Measurements from ENCODE around the gene ANKRD55. TPM values are rescaled to one million over a fixed set of nuclear protein-coding genes. Genes with fewer than 3 reads are reported as not detected.
"Not testable (repeated sequence)": the region's sequence is repeated elsewhere in the genome, so short reads cannot be mapped to it uniquely, and the experiment has no call there.

ANKRD55 gene
- total and polyA plus RNA-seq, 2 of the 8 experiments (the other 6 are each of a cell fraction or from before 2014, with no cell fraction given), result not detected

GRCh38 chr5:56201762-56202261 is 31.3 kb downstream of the ANKRD55 start:
- H3K18ac ChIP-seq (ENCODE audit: extremely low read depth, low read length); H3K23me2 ChIP-seq (ENCODE audit: low read depth, low read length); H3K9ac ChIP-seq (replicated peaks in 1 of 4; ENCODE audit: extremely low read depth in 1 of 4, low read depth in 3 of 4, low read length in 3 of 4); H4K5ac ChIP-seq (ENCODE audit: insufficient read length, low read depth, low read length); H2BK12ac ChIP-seq (ENCODE audit: low read depth, low read length); H3K4me2 ChIP-seq (ENCODE audit: insufficient read depth in 1 of 2, low read depth in 2 of 2, low read length in 2 of 2); H3K79me1 ChIP-seq (ENCODE audit: low read depth, low read length); H4K20me1 ChIP-seq (replicated peaks in 1 of 2; ENCODE audit: control insufficient read depth in 1 of 2, insufficient read depth in 2 of 2, low read length in 2 of 2); H3K4ac ChIP-seq (replicated peaks; ENCODE audit: insufficient read length, low read depth, low read length); H3K79me2 ChIP-seq (ENCODE audit: control insufficient read depth in 1 of 2, insufficient read depth in 2 of 2, low read length in 2 of 2); H2BK120ac ChIP-seq (replicated peaks; ENCODE audit: low read depth, low read length); H3K14ac ChIP-seq (ENCODE audit: insufficient read length); H2AK5ac ChIP-seq (ENCODE audit: low read depth, low read length); H3K27ac ChIP-seq (ENCODE audit: low read depth, low read length); H3K27me3 ChIP-seq (replicated peaks in 1 of 4; ENCODE audit: control insufficient read depth in 3 of 4, extremely low read depth in 1 of 4, insufficient read depth in 3 of 4, low read length in 3 of 4); H2BK15ac ChIP-seq (ENCODE audit: low read length); H3K4me1 ChIP-seq (replicated peaks in 1 of 4; ENCODE audit: control insufficient read depth in 3 of 4, insufficient read depth in 4 of 4, low read length in 3 of 4); H4K91ac ChIP-seq (replicated peaks; ENCODE audit: insufficient read length, low read length); H2BK20ac ChIP-seq (ENCODE audit: low read length); POLR2A ChIA-PET (ENCODE audit: partially characterized antibody); H2AFZ ChIP-seq (ENCODE audit: low read length); H3K36me3 ChIP-seq (ENCODE audit: control insufficient read depth in 2 of 4, insufficient read depth in 4 of 4, low read length in 3 of 4); DNase-seq (ENCODE audit: low read depth in 1 of 2, low spot score in 2 of 2); H4K8ac ChIP-seq (ENCODE audit: extremely low read depth, insufficient read depth, low read length); H3K56ac ChIP-seq (replicated peaks; ENCODE audit: insufficient read length, low read depth, low read length); H3K23ac ChIP-seq (ENCODE audit: insufficient read length); H3K9me3 ChIP-seq (ENCODE audit: insufficient read depth in 2 of 2, low read depth in 1 of 2, low read length in 1 of 2); H2BK5ac ChIP-seq (ENCODE audit: low read depth, low read length); H3K4me3 ChIP-seq (ENCODE audit: extremely low read depth in 1 of 4, insufficient read depth in 2 of 4, low read depth in 3 of 4, low read length in 4 of 4); FAIRE-seq: not testable (repeated sequence)
- 63% methylated on average over 3 of the region's 3 CpGs; no CpG with 5 or more reads in 1 of the 2 experiments for WGBS, 2 experiments (ENCODE audit: extremely low coverage in 1 of 2, insufficient coverage in 1 of 2, insufficient read length in 1 of 2, insufficient replicate concordance in 2 of 2, low coverage in 1 of 2, low lambda C conversion rate in 2 of 2, missing lambda C conversion rate in 1 of 2)
- CTCF ChIA-PET (ENCODE audit: partially characterized antibody), result interaction anchor here (0.6 to 4.6 kb wide), 11 partner anchors 9 to 279 kb away, joined by 3 to 71 read pairs (median 3); no protein-coding TSS in a partner anchor
